ENCODE measurements around the gene GSC2. TPM values are rescaled to one million over a fixed set of nuclear protein-coding genes. Genes with fewer than 3 reads are reported as not detected.

The GSC2 gene
- total RNA-seq = not detected

GRCh38 chr22:19149991-19150390 lies at the start of gene GSC2:
GSC2 (minus strand) TSS chr22:19150292; CDS start chr22:19150283, 9 bp downstream.
- DNase-seq = no peak
- Histone ChIP-seq H3K4me3 (peak within 1 kb of the TSS; percentile 17 to 47 (median 34)), H3K9me3 (no peaks in the 10 kb centered on the region), H3K4me1 (peaks cover 0 to 6% of the 10 kb centered on the region in 2 donors), H3K36me3 (no peaks in the 10 kb centered on the region), H3K27ac (no peak within 1 kb of the TSS), H3K27me3 (peaks cover 46 to 52% (median 52%) of the 10 kb centered on the region in 3 donors)
- intact Hi-C loops (cut with DNase I; ENCODE audit: low total_unique reads) (no loop called here), in situ Hi-C loops (cut with MboI; ENCODE audit: low sequenced_read_pairs in 4 of 4) (loop anchor here in 1 of 4 donors (25.0 kb wide), 1 partner anchor 487 kb away; no protein-coding TSS in a partner anchor)
- no peak for ATAC-seq
- no peak for TF ChIP-seq CTCF (IDR thresholded peaks at IDR 0.05 in 4 of 5, conservative IDR thresholded peaks at IDR 0.05 in 1 of 5)
- TF ChIP-seq POLR2A (IDR thresholded peaks at IDR 0.05) = no peak

- intact Hi-C loops (cut with DNase I; ENCODE audit: low total_unique reads) = no loop called here
- ATAC-seq (no peak), DNase-seq (no peak)
- peaks cover 0 to 88% of the 10 kb centered on the region in 2 donors for H3K36me3 ChIP-seq
- in situ Hi-C loops (cut with MboI; ENCODE audit: low sequenced_read_pairs in 4 of 4) = loop anchor here in 1 of 4 donors (25.0 kb wide), 1 partner anchor 263 kb away; no protein-coding TSS in a partner anchor
- TF ChIP-seq POLR2A (IDR thresholded peaks at IDR 0.05) (no peak), CTCF (IDR thresholded peaks at IDR 0.05 in 4 of 5, conservative IDR thresholded peaks at IDR 0.05 in 1 of 5) (no peak)
- H3K27me3 ChIP-seq = no peaks in the 10 kb centered on the region
- H3K4me1 ChIP-seq = no peaks in the 10 kb centered on the region
- H3K27ac ChIP-seq = peak overlapping the region in 1 of 4 donors; percentile 35
- H3K9me3 ChIP-seq = no peaks in the 10 kb centered on the region
- H3K4me3 ChIP-seq = no peak overlapping the region
Observed at GRCh38 chr22:19199479-19199878, 49.4 kb upstream of the GSC2 start.

GRCh38 chr22:19197997-19198865 lies 48.1 kb upstream of the GSC2 start:
- intact Hi-C loops (cut with DNase I; ENCODE audit: low total_unique reads) = no loop called here
- ATAC-seq (peak in 1 of 2 donors; percentile 57), DNase-seq (peak in 1 of 2 donors; percentile 48)
- TF ChIP-seq POLR2A (IDR thresholded peaks at IDR 0.05) (no peak), CTCF (IDR thresholded peaks at IDR 0.05 in 4 of 5, conservative IDR thresholded peaks at IDR 0.05 in 1 of 5) (no peak)
- in situ Hi-C loops (cut with MboI; ENCODE audit: low sequenced_read_pairs in 4 of 4) = loop anchor here in 1 of 4 donors (25.0 kb wide), 1 partner anchor 264 kb away; no protein-coding TSS in a partner anchor
- H3K27ac ChIP-seq = peak overlapping the region in 3 of 4 donors; percentile 35 to 62 (median 53)
- H3K4me1 ChIP-seq = no peaks in the 10 kb centered on the region
- H3K36me3 ChIP-seq = peaks cover 0 to 88% of the 10 kb centered on the region in 2 donors
- no peak overlapping the region for H3K4me3 ChIP-seq
- H3K9me3 ChIP-seq = no peaks in the 10 kb centered on the region
- H3K27me3 ChIP-seq = no peaks in the 10 kb centered on the region

- H3K36me3 ChIP-seq = peaks cover 0 to 95% of the 10 kb centered on the region in 2 donors
- TF ChIP-seq POLR2A (IDR thresholded peaks at IDR 0.05) (no peak), CTCF (IDR thresholded peaks at IDR 0.05 in 4 of 5, conservative IDR thresholded peaks at IDR 0.05 in 1 of 5) (no peak)
- ATAC-seq = no peak
- H3K4me3 ChIP-seq = no peak overlapping the region
- DNase-seq = peak in 1 of 2 donors; percentile 11
- intact Hi-C loops (cut with DNase I; ENCODE audit: low total_unique reads) = no loop called here
- H3K9me3 ChIP-seq = no peaks in the 10 kb centered on the region
- H3K27me3 ChIP-seq = no peaks in the 10 kb centered on the region
- no peaks in the 10 kb centered on the region for H3K4me1 ChIP-seq
- in situ Hi-C loops (cut with MboI; ENCODE audit: low sequenced_read_pairs in 4 of 4) = loop anchor here in 1 of 4 donors (25.0 kb wide), 1 partner anchor 265 kb away; no protein-coding TSS in a partner anchor
- no peak overlapping the region for H3K27ac ChIP-seq
Observed at GRCh38 chr22:19196841-19197612, 46.9 kb upstream of the GSC2 start.
